Epidermal melanocyte (primary cell): ENCODE measurements around the gene TMEM203.
A peak's percentile ranks its signal among the peaks of the same experiment; 100 is the strongest.

Experiments used
- DNase-seq: peaks from one replicate; pipeline ENCODE4 v3.0.0; 2011; ENCODE audit warnings: low spot score; ENCODE audit not compliant: insufficient read length

The TMEM203 gene

GRCh38 chr9:137182836-137183235 is 22.6 kb downstream of the TMEM203 start:
- no peak for DNase-seq

- no peak for DNase-seq
Observed at GRCh38 chr9:137181680-137182079, 23.8 kb downstream of the TMEM203 start.

GRCh38 chr9:137180491-137180890 is 25.0 kb downstream of the TMEM203 start:
- DNase-seq: no peak

GRCh38 chr9:137179761-137180160 is 25.7 kb downstream of the TMEM203 start:
- no peak for DNase-seq

GRCh38 chr9:137178939-137179630 is 26.4 kb downstream of the TMEM203 start:
- no peak for DNase-seq

GRCh38 chr9:137178201-137178938 is 27.1 kb downstream of the TMEM203 start:
- no peak for DNase-seq

- peak; percentile 68 for DNase-seq
Observed at GRCh38 chr9:137176302-137177182, 28.9 kb downstream of the TMEM203 start.

GRCh38 chr9:137175345-137175961 is 30.0 kb downstream of the TMEM203 start:
- DNase-seq: no peak

- DNase-seq: no peak
Observed at GRCh38 chr9:137174722-137175293, 30.6 kb downstream of the TMEM203 start.

- no peak for DNase-seq
Observed at GRCh38 chr9:137173796-137174664, 31.4 kb downstream of the TMEM203 start.

- no peak for DNase-seq
Observed at GRCh38 chr9:137172901-137173795, 32.3 kb downstream of the TMEM203 start.

GRCh38 chr9:137171149-137171900 is 34.1 kb downstream of the TMEM203 start:
- DNase-seq: no peak

GRCh38 chr9:137170486-137171148 is 34.8 kb downstream of the TMEM203 start:
- DNase-seq: peak; percentile 20

- peak; percentile 12 for DNase-seq
Observed at GRCh38 chr9:137169896-137170358, 35.5 kb downstream of the TMEM203 start, which contains the start of gene LRRC26. Gene LRRC26, minus strand, starts transcription at chr9:137170051. Its CDS starts 108 bp downstream, at chr9:137169943.

GRCh38 chr9:137168904-137169856 is 36.3 kb downstream of the TMEM203 start:
- DNase-seq: peak; percentile 40

- DNase-seq: no peak
Observed at GRCh38 chr9:137168573-137168903, 36.9 kb downstream of the TMEM203 start.
